ENCODE measurements around the gene M6PR.

DNA sequence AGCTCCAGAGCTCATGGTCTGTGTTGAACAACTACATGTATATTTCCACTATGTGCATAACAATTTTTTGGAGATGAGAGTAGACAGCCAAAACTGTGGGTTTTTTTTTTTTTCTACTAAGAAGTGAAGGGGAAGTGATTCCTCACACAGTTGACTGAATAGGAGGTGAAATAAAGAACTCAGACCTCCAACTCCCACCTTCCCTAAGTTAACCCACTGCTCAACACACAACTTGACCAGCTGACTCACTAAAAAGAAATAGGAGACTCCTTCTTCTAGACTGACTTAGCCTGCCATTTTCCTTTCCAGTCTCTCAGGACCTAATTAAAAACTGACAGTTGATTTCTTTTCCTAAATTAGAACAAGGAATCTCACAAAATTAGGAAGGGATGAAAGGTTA is 1.7 kb downstream of the M6PR start:
- TF ChIP-seq CTCF (IDR thresholded peaks at IDR 0.05) (no peak), ZFX (IDR thresholded peaks at IDR 0.05; ENCODE audit: borderline replicate concordance) (no peak)

All from 22Rv1 (cell line).